Nephron progenitor cell (in vitro differentiated cells): ENCODE measurements around the gene MAG.

Experiments used
- DNase-seq: peaks from one replicate; pipeline ENCODE4 v3.0.0; 2021
- H3K27ac Mint-ChIP-seq: 2 replicates; pipeline ENCODE4 v1.8.0; 2021; ENCODE audit warnings: mild to moderate bottlenecking, moderate library complexity, mixed read lengths
- H3K27me3 Mint-ChIP-seq: 2 replicates; pipeline ENCODE4 v1.8.0; 2021; ENCODE audit warnings: mild to moderate bottlenecking, low read depth, mixed read lengths; ENCODE audit not compliant: poor library complexity
- H3K36me3 Mint-ChIP-seq: 2 replicates; pipeline ENCODE4 v1.8.0; 2021; ENCODE audit warnings: low read depth, mixed read lengths
- H3K4me1 Mint-ChIP-seq: 2 replicates; pipeline ENCODE4 v1.8.0; 2021; ENCODE audit warnings: mixed read lengths
- H3K4me3 Mint-ChIP-seq: 2 replicates; pipeline ENCODE4 v1.8.0; 2021; ENCODE audit warnings: mild to moderate bottlenecking, moderate library complexity, mixed read lengths
- H3K9me3 Mint-ChIP-seq: 2 replicates; pipeline ENCODE4 v1.8.0; 2021; ENCODE audit warnings: mild to moderate bottlenecking, moderate library complexity, mixed read lengths
- TF ChIP-seq, protein P1 (sequence below): fragments of 200-600 bp; sonication (generic); IDR thresholded peaks from 2 replicates; pipeline ENCODE4 v1.5.0; 2021; ENCODE audit warnings: antibody characterized with exemption

MAG gene

DNA sequence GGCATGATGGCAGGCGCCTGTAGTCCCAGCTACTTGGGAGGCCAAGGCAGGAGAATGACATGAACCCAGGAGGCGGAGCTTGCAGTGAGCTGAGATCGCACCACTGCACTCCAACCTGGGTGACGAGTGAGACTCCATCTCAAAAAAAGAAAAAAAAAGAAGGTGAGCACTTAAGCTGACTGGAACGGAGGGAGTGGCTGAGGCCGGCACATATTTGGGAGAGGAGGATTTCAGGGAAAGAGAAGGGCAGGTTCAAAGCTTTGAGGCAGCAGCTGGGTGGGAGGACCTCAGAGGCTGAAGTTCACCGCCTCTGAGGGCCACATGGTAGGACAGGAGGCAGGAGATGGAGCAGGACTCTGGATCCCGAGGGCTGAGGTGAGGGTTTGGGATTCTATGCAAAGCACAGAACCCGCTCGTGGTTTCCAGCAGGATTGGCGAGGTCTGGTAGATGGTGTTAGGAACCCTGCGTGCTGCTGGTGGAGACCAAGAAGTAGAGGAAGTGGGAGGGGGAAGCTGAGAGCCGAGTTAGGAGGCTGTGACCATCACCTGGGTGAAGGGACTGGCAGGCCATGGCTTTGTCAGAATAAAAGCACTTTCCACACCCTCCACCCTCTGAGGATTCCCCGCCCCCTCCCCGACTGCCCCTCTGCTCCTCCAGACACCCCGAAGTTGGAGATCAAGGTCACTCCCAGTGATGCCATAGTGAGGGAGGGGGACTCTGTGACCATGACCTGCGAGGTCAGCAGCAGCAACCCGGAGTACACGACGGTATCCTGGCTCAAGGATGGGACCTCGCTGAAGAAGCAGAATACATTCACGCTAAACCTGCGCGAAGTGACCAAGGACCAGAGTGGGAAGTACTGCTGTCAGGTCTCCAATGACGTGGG is 45.4 kb downstream of the MAG start:
- Mint-ChIP-seq H3K9me3 (no peaks in the 10 kb centered on the region), H3K27ac (peak overlapping the region; percentile 86), H3K4me1 (peaks cover 47% of the 10 kb centered on the region), H3K36me3 (no peaks in the 10 kb centered on the region), H3K4me3 (no peak overlapping the region), H3K27me3 (peaks cover 27% of the 10 kb centered on the region)
- no peak for DNase-seq
- TF ChIP-seq, protein P1, sequence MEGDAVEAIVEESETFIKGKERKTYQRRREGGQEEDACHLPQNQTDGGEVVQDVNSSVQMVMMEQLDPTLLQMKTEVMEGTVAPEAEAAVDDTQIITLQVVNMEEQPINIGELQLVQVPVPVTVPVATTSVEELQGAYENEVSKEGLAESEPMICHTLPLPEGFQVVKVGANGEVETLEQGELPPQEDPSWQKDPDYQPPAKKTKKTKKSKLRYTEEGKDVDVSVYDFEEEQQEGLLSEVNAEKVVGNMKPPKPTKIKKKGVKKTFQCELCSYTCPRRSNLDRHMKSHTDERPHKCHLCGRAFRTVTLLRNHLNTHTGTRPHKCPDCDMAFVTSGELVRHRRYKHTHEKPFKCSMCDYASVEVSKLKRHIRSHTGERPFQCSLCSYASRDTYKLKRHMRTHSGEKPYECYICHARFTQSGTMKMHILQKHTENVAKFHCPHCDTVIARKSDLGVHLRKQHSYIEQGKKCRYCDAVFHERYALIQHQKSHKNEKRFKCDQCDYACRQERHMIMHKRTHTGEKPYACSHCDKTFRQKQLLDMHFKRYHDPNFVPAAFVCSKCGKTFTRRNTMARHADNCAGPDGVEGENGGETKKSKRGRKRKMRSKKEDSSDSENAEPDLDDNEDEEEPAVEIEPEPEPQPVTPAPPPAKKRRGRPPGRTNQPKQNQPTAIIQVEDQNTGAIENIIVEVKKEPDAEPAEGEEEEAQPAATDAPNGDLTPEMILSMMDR: no peak

- Mint-ChIP-seq H3K27me3 (peaks cover 27% of the 10 kb centered on the region), H3K27ac (no peak overlapping the region), H3K9me3 (no peaks in the 10 kb centered on the region), H3K36me3 (no peaks in the 10 kb centered on the region), H3K4me1 (peaks cover 50% of the 10 kb centered on the region), H3K4me3 (no peak overlapping the region)
- DNase-seq: no peak
- TF ChIP-seq, protein P1: no peak
These were observed 46.0 kb downstream of the MAG start for GRCh38 chr19:35337984-35338296.

- Mint-ChIP-seq H3K4me3 (no peak overlapping the region), H3K27ac (no peak overlapping the region), H3K4me1 (peaks cover 34% of the 10 kb centered on the region)
These were observed 48.5 kb downstream of the MAG start for GRCh38 chr19:35340431-35340830.

GRCh38 chr19:35341006-35341405 is 49.0 kb downstream of the MAG start:
- H3K4me3 Mint-ChIP-seq: no peak overlapping the region
- TF ChIP-seq, protein P1: no peak
- no peaks in the 10 kb centered on the region for H3K9me3 Mint-ChIP-seq
- H3K4me1 Mint-ChIP-seq: peaks cover 36% of the 10 kb centered on the region
- H3K27ac Mint-ChIP-seq: peak overlapping the region; percentile 48
- peaks cover 33% of the 10 kb centered on the region for H3K27me3 Mint-ChIP-seq
- no peak for DNase-seq
- H3K36me3 Mint-ChIP-seq: no peaks in the 10 kb centered on the region

More at GRCh38 chr19:35340431-35340830, 48.5 kb downstream of the MAG start:
- Mint-ChIP-seq H3K9me3 (no peaks in the 10 kb centered on the region), H3K27me3 (peaks cover 31% of the 10 kb centered on the region), H3K36me3 (no peaks in the 10 kb centered on the region)
- TF ChIP-seq, protein P1: no peak
- DNase-seq: no peak

DNA sequence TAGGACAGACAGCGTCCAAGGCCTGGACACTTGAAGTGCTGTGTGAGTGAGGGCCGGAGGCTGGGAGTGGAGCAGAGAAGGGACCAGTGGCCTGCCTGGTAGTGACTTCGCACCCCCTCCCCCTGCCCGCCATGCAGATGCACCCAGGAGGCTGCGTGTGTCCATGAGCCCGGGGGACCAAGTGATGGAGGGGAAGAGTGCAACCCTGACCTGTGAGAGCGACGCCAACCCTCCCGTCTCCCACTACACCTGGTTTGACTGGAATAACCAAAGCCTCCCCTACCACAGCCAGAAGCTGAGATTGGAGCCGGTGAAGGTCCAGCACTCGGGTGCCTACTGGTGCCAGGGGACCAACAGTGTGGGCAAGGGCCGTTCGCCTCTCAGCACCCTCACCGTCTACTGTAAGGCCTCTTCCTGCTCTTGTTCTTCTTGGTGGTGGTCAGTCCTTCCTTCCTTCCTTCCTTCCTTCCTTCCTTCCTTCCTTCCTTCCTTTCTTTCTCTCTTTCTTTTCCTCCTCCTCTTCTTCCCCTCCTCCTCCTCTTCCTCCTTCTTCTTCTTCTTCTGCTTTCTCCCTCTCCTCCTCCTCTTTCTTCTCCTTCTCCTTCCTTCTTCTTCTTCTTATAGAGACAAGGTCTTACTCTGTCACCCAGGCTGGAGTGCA is 49.7 kb downstream of the MAG start:
- H3K4me3 Mint-ChIP-seq: no peak overlapping the region
- no peak for DNase-seq
- no peaks in the 10 kb centered on the region for H3K9me3 Mint-ChIP-seq
- TF ChIP-seq, protein P1: no peak
- H3K27ac Mint-ChIP-seq: no peak overlapping the region
- H3K36me3 Mint-ChIP-seq: no peaks in the 10 kb centered on the region
- H3K4me1 Mint-ChIP-seq: peaks cover 36% of the 10 kb centered on the region
- H3K27me3 Mint-ChIP-seq: peaks cover 38% of the 10 kb centered on the region
